Measurements from ENCODE around the gene FAM20A. TPM values are rescaled to one million over a fixed set of nuclear protein-coding genes. Genes with fewer than 3 reads are reported as not detected.

The FAM20A gene
- total and polyA plus RNA-seq, 2 of the 8 experiments (the other 6 are each of a cell fraction or from before 2014, with no cell fraction given), result 3.6 to 11.9 TPM

DNA sequence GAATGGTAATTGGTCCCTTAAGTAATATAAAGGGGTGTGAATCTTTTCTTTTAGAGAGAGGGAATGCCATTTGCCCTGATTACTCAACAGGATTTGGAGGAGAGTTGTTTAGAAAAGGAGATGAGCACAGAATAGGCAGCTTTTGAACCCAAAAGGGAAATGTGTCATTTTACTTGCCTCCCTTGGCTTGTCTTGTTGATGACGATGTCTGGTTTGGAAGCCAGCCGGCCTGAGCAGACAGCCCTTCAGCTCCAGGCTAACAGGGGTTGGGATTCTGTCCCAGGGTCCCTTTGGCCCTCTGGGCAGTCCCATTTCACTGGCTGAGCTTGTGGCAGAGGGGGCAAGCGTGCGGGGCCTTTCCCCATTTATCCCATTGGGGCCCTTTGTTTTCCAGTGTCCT lies 111.2 kb downstream of the FAM20A start:
- Histone ChIP-seq H3K23me2 (ENCODE audit: low read depth, low read length) (no peaks in the 10 kb centered on the region), H3K23ac (ENCODE audit: insufficient read length) (no peak overlapping the region), H3K36me3 (ENCODE audit: control insufficient read depth in 2 of 4, insufficient read depth in 4 of 4, low read length in 3 of 4) (no peaks in the 10 kb centered on the region), H3K27me3 (replicated peaks in 1 of 4; ENCODE audit: control insufficient read depth in 3 of 4, extremely low read depth in 1 of 4, insufficient read depth in 3 of 4, low read length in 3 of 4) (no peaks in the 10 kb centered on the region; a peak in 1 of 7 replicates), H3K14ac (ENCODE audit: insufficient read length) (no peak overlapping the region), H2BK120ac (replicated peaks; ENCODE audit: low read depth, low read length) (no peak overlapping the region), H4K20me1 (replicated peaks in 1 of 2; ENCODE audit: control insufficient read depth in 1 of 2, insufficient read depth in 2 of 2, low read length in 2 of 2) (no peaks in the 10 kb centered on the region), H4K5ac (ENCODE audit: insufficient read length, low read depth, low read length) (no peak overlapping the region), H3K79me1 (ENCODE audit: low read depth, low read length) (no peaks in the 10 kb centered on the region), H2BK15ac (ENCODE audit: low read length) (no peak overlapping the region), H4K91ac (replicated peaks; ENCODE audit: insufficient read length, low read length) (no peak overlapping the region), H2AFZ (ENCODE audit: low read length) (0 out of 2 replicates have a peak overlapping the region, but pooled peaks have one; percentile 1), H2BK5ac (ENCODE audit: low read depth, low read length) (no peak overlapping the region), H3K9me3 (ENCODE audit: insufficient read depth in 2 of 2, low read depth in 1 of 2, low read length in 1 of 2) (no peaks in the 10 kb centered on the region), H3K4ac (replicated peaks; ENCODE audit: insufficient read length, low read depth, low read length) (no peak overlapping the region), H4K8ac (ENCODE audit: extremely low read depth, insufficient read depth, low read length) (no peak overlapping the region), H3K4me2 (ENCODE audit: insufficient read depth in 1 of 2, low read depth in 2 of 2, low read length in 2 of 2) (no peak overlapping the region), H3K4me3 (ENCODE audit: extremely low read depth in 1 of 4, insufficient read depth in 2 of 4, low read depth in 3 of 4, low read length in 4 of 4) (no peak overlapping the region), H2AK5ac (ENCODE audit: low read depth, low read length) (no peak overlapping the region), H2BK20ac (ENCODE audit: low read length) (no peak overlapping the region), H3K27ac (ENCODE audit: low read depth, low read length) (no peak overlapping the region), H3K18ac (ENCODE audit: extremely low read depth, low read length) (no peak overlapping the region), H3K9ac (replicated peaks in 1 of 4; ENCODE audit: extremely low read depth in 1 of 4, low read depth in 3 of 4, low read length in 3 of 4) (no peak overlapping the region), H3K4me1 (replicated peaks in 1 of 4; ENCODE audit: control insufficient read depth in 3 of 4, insufficient read depth in 4 of 4, low read length in 3 of 4) (no peaks in the 10 kb centered on the region), H3K79me2 (ENCODE audit: control insufficient read depth in 1 of 2, insufficient read depth in 2 of 2, low read length in 2 of 2) (no peaks in the 10 kb centered on the region), H2BK12ac (ENCODE audit: low read depth, low read length) (no peak overlapping the region), H3K56ac (replicated peaks; ENCODE audit: insufficient read length, low read depth, low read length) (no peak overlapping the region)
- WGBS, 2 experiments (ENCODE audit: extremely low coverage in 1 of 2, insufficient coverage in 1 of 2, insufficient read length in 1 of 2, insufficient replicate concordance in 2 of 2, low coverage in 1 of 2, low lambda C conversion rate in 2 of 2, missing lambda C conversion rate in 1 of 2), result 70% methylated on average over 4 of the region's 4 CpGs; no CpG with 5 or more reads in 1 of the 2 experiments
- POLR2A ChIA-PET (ENCODE audit: partially characterized antibody), result interaction anchor here (0.9 kb wide), 1 partner anchor 22 kb away, joined by 3 read pairs; the partner anchor contains the start of gene PRKAR1A
- FAIRE-seq, result no peak
- DNase-seq (ENCODE audit: low read depth in 1 of 2, low spot score in 2 of 2), result no peak
- CTCF ChIA-PET (ENCODE audit: partially characterized antibody), result interaction anchor here (0.6 to 0.9 kb wide), 2 partner anchors 27 to 456 kb away, joined by 3 to 7 read pairs; no protein-coding TSS in a partner anchor
- TF ChIP-seq CBX5 (IDR thresholded peaks at IDR 0.05; ENCODE audit: low read depth, low read length) (no peak), CREB1 (IDR thresholded peaks at IDR 0.05) (no peak), YY1 (IDR thresholded peaks at IDR 0.05; ENCODE audit: low read depth, low read length) (no peak), USF2 (IDR thresholded peaks at IDR 0.05; ENCODE audit: low read length) (no peak), TEAD4 (IDR thresholded peaks at IDR 0.05; ENCODE audit: low read depth, low read length) (no peak), SAP30 (IDR thresholded peaks at IDR 0.05; ENCODE audit: insufficient read depth, insufficient replicate concordance, low read length) (no peak), SRF (IDR thresholded peaks at IDR 0.05; ENCODE audit: low read depth, low read length) (no peak), HDAC6 (IDR thresholded peaks at IDR 0.05; ENCODE audit: low read depth, low read length) (no peak), TAF1 (IDR thresholded peaks at IDR 0.05; ENCODE audit: low read depth, low read length) (no peak), FOSL1 (IDR thresholded peaks at IDR 0.05; ENCODE audit: insufficient read depth, low read depth, low read length) (no peak), BRCA1 (IDR thresholded peaks at IDR 0.05; ENCODE audit: low read depth, low read length) (no peak), NANOG (IDR thresholded peaks at IDR 0.05; ENCODE audit: insufficient read depth, low read depth, low read length, poor library complexity, severe bottlenecking) (no peak), EZH2 (IDR thresholded peaks at IDR 0.05; ENCODE audit: low read depth, low read length, severe bottlenecking) (no peak), JUND (IDR thresholded peaks at IDR 0.05; ENCODE audit: low read length) (no peak)
